Spleen (tissue), 11 donors: Measurements from ENCODE around the gene BIN1. TPM values are rescaled to one million over a fixed set of nuclear protein-coding genes. Genes with fewer than 3 reads are reported as not detected.

Experiments used
- DNase-seq: peaks from one replicate; pipeline ENCODE4 v3.0.0-alpha.2; 2020
- H3K27ac ChIP-seq, 8 donors: fragments of 200-600 bp; sonication (generic) in 7 of 8; 1 replicate in 4 of 8; 2 replicates in 4 of 8; pipeline versions ENCODE4 v1.5.0 to v1.8.0; 2016 to 2021; ENCODE audit warnings: inconsistent platforms in 4 of 8, mild to moderate bottlenecking in 4 of 8, moderate library complexity in 1 of 8
- H3K27me3 ChIP-seq, 7 donors: fragments of 200-600 bp; sonication (generic) in 6 of 7; replicated peaks in 1 of 7; 1 replicate in 4 of 7; 2 replicates in 3 of 7; pipeline versions ENCODE4 v1.5.0 to v1.8.0; 2016 to 2021; ENCODE audit warnings: inconsistent platforms in 3 of 7, mild to moderate bottlenecking in 1 of 7
- H3K36me3 ChIP-seq, 6 donors: fragments of 200-600 bp; sonication (generic) in 5 of 6; 1 replicate in 4 of 6; 2 replicates in 2 of 6; pipeline versions ENCODE4 v1.5.0 to v1.8.0; 2016 to 2021; ENCODE audit warnings: inconsistent platforms in 2 of 6
- H3K4me1 ChIP-seq, 6 donors: fragments of 200-600 bp; sonication (generic) in 5 of 6; 1 replicate in 3 of 6; 2 replicates in 3 of 6; pipeline versions ENCODE4 v1.5.0 to v1.8.0; 2016 to 2021; ENCODE audit warnings: inconsistent platforms in 3 of 6
- H3K4me3 ChIP-seq, 8 donors: fragments of 200-600 bp; sonication (generic) in 7 of 8; 1 replicate in 4 of 8; 2 replicates in 4 of 8; pipeline versions ENCODE4 v1.5.0 to v1.8.0; 2016 to 2021; ENCODE audit warnings: inconsistent platforms in 4 of 8, mild to moderate bottlenecking in 4 of 8, moderate library complexity in 2 of 8
- H3K9me3 ChIP-seq, 8 donors: fragments of 200-600 bp; sonication (generic) in 7 of 8; 1 replicate in 4 of 8; 2 replicates in 4 of 8; pipeline versions ENCODE4 v1.5.0 to v1.8.0; 2016 to 2021; ENCODE audit warnings: inconsistent platforms in 4 of 8
- CTCF ChIP-seq, 11 experiments: fragments of 200-600 bp in 7 of 11; fragments of 450-650 bp in 4 of 11; sonication (generic) in 4 of 11; IDR thresholded peaks in 8 of 11; conservative IDR thresholded peaks in 3 of 11; 1 replicate in 7 of 11; 2 replicates in 4 of 11; pipeline versions ENCODE4 v1.4.0 to v1.8.0; 2016 to 2021; ENCODE audit warnings: antibody characterized with exemption in 11 of 11, inconsistent platforms in 4 of 11, mild to moderate bottlenecking in 1 of 11
- POLR2A ChIP-seq, 3 donors: fragments of 450-650 bp; IDR thresholded peaks; one replicate each; pipeline ENCODE4 v1.5.1; 2017; ENCODE audit warnings: antibody characterized with exemption in 3 of 3, mild to moderate bottlenecking in 1 of 3
- POLR2AphosphoS5 ChIP-seq, 3 donors: sonication (generic); formaldehyde crosslinking; IDR thresholded peaks; one replicate each; pipeline ENCODE4 v1.5.1; 2017; ENCODE audit warnings: antibody characterized with exemption in 3 of 3
- WGBS, 5 donors: extraction: QIAGEN DNeasy Blood & Tissue Kit in 3 of 5; methylation state at CpG; one replicate each; pipeline versions ENCODE4 v1.1.5 to v1.1.7; 2013 to 2018; 5-methylcytosine and 5-hydroxymethylcytosine counted together
- intact Hi-C: fragments of 100-400 bp; cut with DNase I; formaldehyde crosslinking; loops from one replicate; pipeline ENCODE4 v1.15.0; 2023; ENCODE audit warnings: low total_unique reads
- polyA plus RNA-seq, 3 donors: library from polyadenylated mRNA; stranded (reverse); fragments of 200-250 nt; gene quantifications; one replicate each; pipeline ENCODE4 v1.2.1, GENCODE V29; 2013
- total RNA-seq, 7 donors: library from RNA; depleted of rRNA in 3 of 7; stranded (reverse); fragments of >200 nt in 3 of 7; fragmentation: NEBNext Ultra II Directional in 4 of 7; extraction: Animal tissue kit (Norgen Biotek cat#: 25700) in 4 of 7; gene quantifications; one replicate each; pipeline versions ENCODE4 v1.1.0 to v1.2.1, GENCODE V29; 2016 to 2021
- donor health status: healthy with polysubstance abuse.
- donor health status: DM: no; HTN: no; CAD: no; lungs with moderate emphysema.
- donor health status: DM: no; HTN: no; CAD: no.
- donor health status: Bipolar disorder and iron deficiency.
- donor health status: healthy.
- donor health status: DM: no; HTN: no; CAD: no.
- donor health status: DM: yes; HTN: yes; CAD: no.

The BIN1 gene
- total and polyA plus RNA-seq, 10 donors, result 57.2 to 123 (median 70.4) TPM

- TF ChIP-seq CTCF (IDR thresholded peaks at IDR 0.05 in 8 of 11, conservative IDR thresholded peaks at IDR 0.05 in 3 of 11) (no peak), POLR2A (IDR thresholded peaks at IDR 0.05) (no peak), POLR2AphosphoS5 (IDR thresholded peaks at IDR 0.05) (no peak)
- intact Hi-C loops, result no loop called here
- 83 to 90% (median 88%) methylated on average over 9 to 15 of the region's 15 CpGs for WGBS, 5 donors
- Histone ChIP-seq H3K9me3 (no peaks in the 10 kb centered on the region), H3K27ac (no peak overlapping the region), H3K27me3 (no peaks in the 10 kb centered on the region), H3K4me3 (no peak overlapping the region), H3K36me3 (peaks cover 0 to 89% (median 29%) of the 10 kb centered on the region in 6 donors), H3K4me1 (peaks cover 20 to 97% (median 46%) of the 10 kb centered on the region in 6 donors)
- no peak for DNase-seq
Observed at GRCh38 chr2:127072970-127073369, 34.0 kb downstream of the BIN1 start.

- no peak for DNase-seq
- Histone ChIP-seq H3K9me3 (no peaks in the 10 kb centered on the region), H3K27ac (peak overlapping the region in 1 of 8 donors; percentile 33), H3K4me1 (peaks cover 19 to 97% (median 46%) of the 10 kb centered on the region in 6 donors), H3K27me3 (no peaks in the 10 kb centered on the region), H3K4me3 (no peak overlapping the region), H3K36me3 (peaks cover 0 to 95% (median 30%) of the 10 kb centered on the region in 6 donors)
- no peak for TF ChIP-seq POLR2A (IDR thresholded peaks at IDR 0.05)
- peak in 1 of 3 donors; percentile 28 for TF ChIP-seq POLR2AphosphoS5 (IDR thresholded peaks at IDR 0.05)
- no peak for TF ChIP-seq CTCF (IDR thresholded peaks at IDR 0.05 in 8 of 11, conservative IDR thresholded peaks at IDR 0.05 in 3 of 11)
- intact Hi-C loops, result no loop called here
- 77 to 89% (median 86%) methylated on average over 9 of the region's 9 CpGs for WGBS, 5 donors
Observed at GRCh38 chr2:127072396-127072795, 34.6 kb downstream of the BIN1 start.

GRCh38 chr2:127071901-127072328 is 35.0 kb downstream of the BIN1 start:
- H3K27me3 ChIP-seq, result no peaks in the 10 kb centered on the region
- WGBS, 5 donors, result 76 to 83% (median 82%) methylated on average over 7 to 9 of the region's 9 CpGs
- intact Hi-C loops, result no loop called here
- H3K9me3 ChIP-seq, result no peaks in the 10 kb centered on the region
- no peak for DNase-seq
- H3K4me1 ChIP-seq, result peaks cover 19 to 97% (median 46%) of the 10 kb centered on the region in 6 donors
- no peak overlapping the region for H3K4me3 ChIP-seq
- TF ChIP-seq POLR2A (IDR thresholded peaks at IDR 0.05) (no peak), POLR2AphosphoS5 (IDR thresholded peaks at IDR 0.05) (peak in 2 of 3 donors; percentile 33 to 47), CTCF (IDR thresholded peaks at IDR 0.05 in 8 of 11, conservative IDR thresholded peaks at IDR 0.05 in 3 of 11) (peak in 1 of 11 experiments; percentile 4)
- H3K36me3 ChIP-seq, result peaks cover 0 to 98% (median 35%) of the 10 kb centered on the region in 6 donors
- H3K27ac ChIP-seq, result peak overlapping the region in 2 of 8 donors; percentile 12 to 33

GRCh38 chr2:127070221-127070620 is 36.7 kb downstream of the BIN1 start:
- intact Hi-C loops, result no loop called here
- WGBS, 5 donors, result 80 to 88% (median 85%) methylated on average over 11 of the region's 11 CpGs
- Histone ChIP-seq H3K27ac (no peak overlapping the region), H3K9me3 (no peaks in the 10 kb centered on the region), H3K27me3 (no peaks in the 10 kb centered on the region), H3K4me1 (peaks cover 25 to 98% (median 56%) of the 10 kb centered on the region in 6 donors), H3K4me3 (no peak overlapping the region), H3K36me3 (peaks cover 0 to 98% (median 36%) of the 10 kb centered on the region in 6 donors)
- no peak for TF ChIP-seq POLR2A (IDR thresholded peaks at IDR 0.05)
- no peak for TF ChIP-seq CTCF (IDR thresholded peaks at IDR 0.05 in 8 of 11, conservative IDR thresholded peaks at IDR 0.05 in 3 of 11)
- no peak for DNase-seq
